Measurements from ENCODE around the gene USPL1. TPM values are rescaled to one million over a fixed set of nuclear protein-coding genes. Genes with fewer than 3 reads are reported as not detected.

USPL1 gene
- total RNA-seq, 6 experiments from 2014 or later: 5.6 to 11.2 (median 8.4) TPM

GRCh38 chr13:30675717-30676116 lies 58.0 kb downstream of the USPL1 start:
- no peak for DNase-seq
- no peak for TF ChIP-seq POLR2A (IDR thresholded peaks at IDR 0.05)
- TF ChIP-seq CTCF (IDR thresholded peaks at IDR 0.05): no peak
- 44% methylated on average over 3 of the region's 3 CpGs for WGBS (ENCODE audit: insufficient coverage, low coverage, low lambda C conversion rate, missing lambda C conversion rate)
- peaks cover 0 to 11% (median 4%) of the 10 kb centered on the region in 4 donors for H3K4me1 ChIP-seq
- H3K36me3 ChIP-seq: no peaks in the 10 kb centered on the region
- H3K27ac ChIP-seq: no peak overlapping the region
- H3K4me3 ChIP-seq: no peak overlapping the region
- H3K9me3 ChIP-seq: no peaks in the 10 kb centered on the region
- no peaks in the 10 kb centered on the region for H3K27me3 ChIP-seq
- no peak for ATAC-seq
- intact Hi-C loops (cut with DNase I): no loop called here

- no peak overlapping the region for H3K27ac ChIP-seq
- 56% methylated on average over 3 of the region's 3 CpGs for WGBS (ENCODE audit: insufficient coverage, low coverage, low lambda C conversion rate, missing lambda C conversion rate)
- peak in 1 of 4 donors; percentile 10 for TF ChIP-seq CTCF (IDR thresholded peaks at IDR 0.05)
- no peak for TF ChIP-seq POLR2A (IDR thresholded peaks at IDR 0.05)
- DNase-seq (no peak), ATAC-seq (no peak)
- no peaks in the 10 kb centered on the region for H3K27me3 ChIP-seq
- no peak overlapping the region for H3K4me3 ChIP-seq
- H3K36me3 ChIP-seq: no peaks in the 10 kb centered on the region
- intact Hi-C loops (cut with DNase I): no loop called here
- H3K4me1 ChIP-seq: peaks cover 0 to 11% (median 4%) of the 10 kb centered on the region in 4 donors
- no peaks in the 10 kb centered on the region for H3K9me3 ChIP-seq
Observed at GRCh38 chr13:30676672-30677071, 59.0 kb downstream of the USPL1 start.

GRCh38 chr13:30679483-30680330 lies 62.0 kb downstream of the USPL1 start:
- 23% methylated on average over 9 of the region's 9 CpGs for WGBS (ENCODE audit: insufficient coverage, low coverage, low lambda C conversion rate, missing lambda C conversion rate)
- peak in 1 of 3 donors; percentile 19 for DNase-seq

GRCh38 chr13:30681843-30682242 lies 64.1 kb downstream of the USPL1 start:
- Histone ChIP-seq H3K4me1 (no peaks in the 10 kb centered on the region), H3K4me3 (no peak overlapping the region), H3K36me3 (no peaks in the 10 kb centered on the region), H3K27me3 (no peaks in the 10 kb centered on the region), H3K9me3 (no peaks in the 10 kb centered on the region), H3K27ac (no peak overlapping the region)
- WGBS (ENCODE audit: insufficient coverage, low coverage, low lambda C conversion rate, missing lambda C conversion rate): 0% methylated on average over 2 of the region's 2 CpGs
- DNase-seq: no peak
- intact Hi-C loops (cut with DNase I): loop anchor here in 1 of 2 donors (5.0 kb wide), 1 partner anchor 120 kb away; no protein-coding TSS in a partner anchor
- peak; percentile 41 to 72 (median 56) for ATAC-seq
- TF ChIP-seq POLR2A (IDR thresholded peaks at IDR 0.05) (no peak), CTCF (IDR thresholded peaks at IDR 0.05) (no peak)

More at GRCh38 chr13:30679483-30680330, 62.0 kb downstream of the USPL1 start:
- ATAC-seq: peak; percentile 48 to 66 (median 58)
- H3K36me3 ChIP-seq: no peaks in the 10 kb centered on the region
- no peaks in the 10 kb centered on the region for H3K9me3 ChIP-seq
- no peak overlapping the region for H3K27ac ChIP-seq
- H3K27me3 ChIP-seq: no peaks in the 10 kb centered on the region
- peak; percentile 37 to 50 (median 44) for TF ChIP-seq CTCF (IDR thresholded peaks at IDR 0.05)
- no peak for TF ChIP-seq POLR2A (IDR thresholded peaks at IDR 0.05)
- H3K4me3 ChIP-seq: no peak overlapping the region
- no peaks in the 10 kb centered on the region for H3K4me1 ChIP-seq
- intact Hi-C loops (cut with DNase I): loop anchor here in 1 of 2 donors (5.0 kb wide), 1 partner anchor 123 kb away; no protein-coding TSS in a partner anchor
